Activated CD4-positive, CD25-positive, alpha-beta regulatory T cell treated with anti-CD3 and anti-CD28 coated beads, Interleukin-2, amount 50 U/mL, for 72 hours (primary cell): Measurements from ENCODE around the gene SLC35A3.

ENCODE experiments used
- DNase-seq: peaks from one replicate; pipeline ENCODE4 v3.0.0; 2021

SLC35A3 gene

GRCh38 chr1:100077531-100077930 lies 107.7 kb downstream of the SLC35A3 start:
- DNase-seq, result no peak

GRCh38 chr1:100080331-100080730 lies 110.5 kb downstream of the SLC35A3 start:
- DNase-seq, result no peak
